Keratinocyte (primary cell): ENCODE measurements around the gene GRM4. TPM values are rescaled to one million over a fixed set of nuclear protein-coding genes. Genes with fewer than 3 reads are reported as not detected.

Source experiments
- DNase-seq: peaks from one replicate; pipeline ENCODE4 v3.0.0-alpha.2; 2011; ENCODE audit warnings: low read depth, missing footprints, low spot score
- FAIRE-seq: peaks from 2 replicates; lab custom pipeline; 2011; peaks lifted over from hg19 to GRCh38; lab: Jason Lieb, UNC
- H2AFZ ChIP-seq: 2 replicates; pipeline ENCODE4 v1.6.0; 2012; ENCODE audit warnings: low read length, control low read depth, inconsistent platforms; ENCODE audit not compliant: control insufficient read depth
- H3K27ac ChIP-seq: 2 replicates; pipeline ENCODE4 v1.5.1; 2011; ENCODE audit warnings: low read length; ENCODE audit not compliant: control insufficient read depth, insufficient read depth
- H3K27me3 ChIP-seq: 3 replicates; pipeline ENCODE4 v1.6.0; 2011; ENCODE audit warnings: low read length; ENCODE audit not compliant: control insufficient read depth, insufficient read depth; ENCODE audit errors: extremely low read depth
- H3K36me3 ChIP-seq, 2 experiments: 2 replicates in 1 of 2; 3 replicates in 1 of 2; pipeline ENCODE4 v1.5.1; 2011; ENCODE audit warnings: low read length in 2 of 2, mild to moderate bottlenecking in 1 of 2; ENCODE audit not compliant: control insufficient read depth in 2 of 2, insufficient read depth in 2 of 2; ENCODE audit errors: extremely low read depth in 1 of 2
- H3K4me1 ChIP-seq: 3 replicates; pipeline ENCODE4 v1.5.1; 2011; ENCODE audit warnings: low read length; ENCODE audit not compliant: control insufficient read depth, insufficient read depth; ENCODE audit errors: extremely low read depth
- H3K4me2 ChIP-seq: 3 replicates; pipeline ENCODE4 v1.6.0; 2011; ENCODE audit warnings: low read depth, low read length; ENCODE audit not compliant: control insufficient read depth, insufficient read depth; ENCODE audit errors: extremely low read depth
- H3K4me3 ChIP-seq, 3 experiments: fragments of 200-600 bp in 1 of 3; sonication (generic) in 1 of 3; 2 replicates in 2 of 3; 3 replicates in 1 of 3; pipeline ENCODE4 v1.5.1; 2011 to 2016; ENCODE audit warnings: low read length in 3 of 3, mild to moderate bottlenecking in 3 of 3, control low read depth in 2 of 3, inconsistent platforms in 1 of 3, low read depth in 1 of 3, mixed read lengths in 1 of 3, mixed run types in 1 of 3, moderate library complexity in 1 of 3; ENCODE audit not compliant: control insufficient read depth in 2 of 3, insufficient read depth in 2 of 3; ENCODE audit errors: extremely low read depth in 1 of 3
- H3K79me2 ChIP-seq: 2 replicates; pipeline ENCODE4 v1.6.0; 2012; ENCODE audit warnings: low read length; ENCODE audit not compliant: control insufficient read depth, insufficient read depth
- H3K9ac ChIP-seq: 3 replicates; pipeline ENCODE4 v1.6.0; 2011; ENCODE audit warnings: low read length; ENCODE audit not compliant: control insufficient read depth, insufficient read depth; ENCODE audit errors: extremely low read depth
- H3K9me1 ChIP-seq: 3 replicates; pipeline ENCODE4 v1.6.0; 2011; ENCODE audit warnings: low read length; ENCODE audit not compliant: control insufficient read depth, insufficient read depth; ENCODE audit errors: extremely low read depth
- H3K9me3 ChIP-seq: 2 replicates; pipeline ENCODE4 v1.5.1; 2012; ENCODE audit warnings: low read depth, low read length; ENCODE audit not compliant: control insufficient read depth
- H4K20me1 ChIP-seq: 3 replicates; pipeline ENCODE4 v1.6.0; 2011; ENCODE audit warnings: low read length; ENCODE audit not compliant: control insufficient read depth, insufficient read depth; ENCODE audit errors: extremely low read depth
- CTCF ChIP-seq, 3 experiments: IDR thresholded peaks in 1 of 3; conservative IDR thresholded peaks in 1 of 3; optimal IDR thresholded peaks in 1 of 3; 2 replicates in 2 of 3; 3 replicates in 1 of 3; pipeline versions ENCODE3 to v1.5.1; 2011; ENCODE audit warnings: low read length in 3 of 3, mild to moderate bottlenecking in 3 of 3, moderate library complexity in 2 of 3, control low read depth in 1 of 3, inconsistent platforms in 1 of 3; ENCODE audit not compliant: insufficient read depth in 2 of 3; ENCODE audit errors: extremely low read depth in 1 of 3
- EZH2 ChIP-seq: IDR thresholded peaks from one replicate; pipeline ENCODE4 v1.6.1; 2012; ENCODE audit warnings: inconsistent platforms, mild to moderate bottlenecking, low read length, moderate library complexity
- dilution Hi-C: fragments of 300-500 bp; cut with MboI; formaldehyde crosslinking; loops from one replicate; pipeline ENCODE4 v1.7.0; 2020; ENCODE audit warnings: low sequenced_read_pairs; ENCODE audit not compliant: extremely low pct_ligation_motif_present
- polyA plus RNA-seq, 5 experiments: library from polyadenylated mRNA; depleted of rRNA in 3 of 5; stranded (reverse) in 3 of 5; stranded (forward) in 1 of 5; unstranded in 1 of 5; fragments of >200 nt; gene quantifications; 1 replicate in 1 of 5; 2 replicates in 3 of 5; 3 replicates in 1 of 5; pipeline versions ENCODE4 v1.2.1 to v1.2.3, GENCODE V29; 2011 to 2012; ENCODE audit warnings: missing spikeins in 2 of 5, low read depth in 1 of 5, low replicate concordance in 1 of 5

Gene GRM4
- polyA plus RNA-seq, 1 donor (not counting 4 experiments of a cell fraction or from before 2014, with no cell fraction given): not detected

- no peaks in the 10 kb centered on the region for H4K20me1 ChIP-seq
- H3K4me2 ChIP-seq: no peak overlapping the region
- no peaks in the 10 kb centered on the region for H3K27me3 ChIP-seq
- no peak overlapping the region for H3K27ac ChIP-seq
- no peaks in the 10 kb centered on the region for H3K79me2 ChIP-seq
- no peak overlapping the region for H3K4me3 ChIP-seq
- H3K4me1 ChIP-seq: peaks cover 2% of the 10 kb centered on the region
- no peak overlapping the region for H3K9ac ChIP-seq
- no peaks in the 10 kb centered on the region for H3K9me3 ChIP-seq
- dilution Hi-C loops: no loop called here
- H2AFZ ChIP-seq: no peak overlapping the region
- DNase-seq: no peak
- no peak for TF ChIP-seq EZH2
- TF ChIP-seq CTCF (optimal IDR thresholded peaks at IDR 0.05 in 1 of 3, IDR thresholded peaks at IDR 0.05 in 1 of 3, conservative IDR thresholded peaks at IDR 0.05 in 1 of 3; ENCODE audit: extremely low read depth in 1 of 3, insufficient read depth in 2 of 3, low read length in 3 of 3): no peak
- no peaks in the 10 kb centered on the region for H3K36me3 ChIP-seq
- no peak for FAIRE-seq
- no peaks in the 10 kb centered on the region for H3K9me1 ChIP-seq
Observed at GRCh38 chr6:33980176-33981175, 165.4 kb downstream of the GRM4 start.

GRCh38 chr6:33979750-33980149, 166.1 kb downstream of the GRM4 start:
- no peak overlapping the region for H3K4me3 ChIP-seq
- no peak for FAIRE-seq
- H3K4me2 ChIP-seq: no peak overlapping the region
- H3K9me1 ChIP-seq: no peaks in the 10 kb centered on the region
- H3K27ac ChIP-seq: no peak overlapping the region
- no peak for DNase-seq
- H3K36me3 ChIP-seq: no peaks in the 10 kb centered on the region
- no peaks in the 10 kb centered on the region for H3K79me2 ChIP-seq
- H3K9me3 ChIP-seq: no peaks in the 10 kb centered on the region
- peaks cover 2% of the 10 kb centered on the region for H3K4me1 ChIP-seq
- no peak overlapping the region for H2AFZ ChIP-seq
- no peaks in the 10 kb centered on the region for H3K27me3 ChIP-seq
- dilution Hi-C loops: no loop called here
- no peaks in the 10 kb centered on the region for H4K20me1 ChIP-seq
- no peak for TF ChIP-seq CTCF (optimal IDR thresholded peaks at IDR 0.05 in 1 of 3, IDR thresholded peaks at IDR 0.05 in 1 of 3, conservative IDR thresholded peaks at IDR 0.05 in 1 of 3; ENCODE audit: extremely low read depth in 1 of 3, insufficient read depth in 2 of 3, low read length in 3 of 3)
- TF ChIP-seq EZH2: no peak
- no peak overlapping the region for H3K9ac ChIP-seq
